ENCODE results near the gene FNDC3B. TPM values are rescaled to one million over a fixed set of nuclear protein-coding genes. Genes with fewer than 3 reads are reported as not detected.
A peak's percentile ranks its signal among the peaks of the same experiment; 100 is the strongest.

Gene FNDC3B
- total and polyA plus RNA-seq, 12 donors: 9.7 to 118 (median 85.0) TPM

- H3K4me1 ChIP-seq: peaks cover 0 to 17% (median 10%) of the 10 kb centered on the region in 9 donors
- H3K27me3 ChIP-seq: no peaks in the 10 kb centered on the region
- intact Hi-C loops (cut with DNase I): loop anchor here in 8 of 10 donors (5.0 to 10.0 kb wide), 11 partner anchors 91 to 308 kb away; partner anchors contain the start of genes PLD1 (in 1 of the 8) and TMEM212 (in 1 of the 8)
- H3K36me3 ChIP-seq: no peaks in the 10 kb centered on the region
- H3K9me3 ChIP-seq: no peaks in the 10 kb centered on the region
- DNase-seq: no peak
- ATAC-seq: no peak
- H3K27ac ChIP-seq: no peak overlapping the region
- no peak overlapping the region for H3K4me3 ChIP-seq
- TF ChIP-seq, protein P1, sequence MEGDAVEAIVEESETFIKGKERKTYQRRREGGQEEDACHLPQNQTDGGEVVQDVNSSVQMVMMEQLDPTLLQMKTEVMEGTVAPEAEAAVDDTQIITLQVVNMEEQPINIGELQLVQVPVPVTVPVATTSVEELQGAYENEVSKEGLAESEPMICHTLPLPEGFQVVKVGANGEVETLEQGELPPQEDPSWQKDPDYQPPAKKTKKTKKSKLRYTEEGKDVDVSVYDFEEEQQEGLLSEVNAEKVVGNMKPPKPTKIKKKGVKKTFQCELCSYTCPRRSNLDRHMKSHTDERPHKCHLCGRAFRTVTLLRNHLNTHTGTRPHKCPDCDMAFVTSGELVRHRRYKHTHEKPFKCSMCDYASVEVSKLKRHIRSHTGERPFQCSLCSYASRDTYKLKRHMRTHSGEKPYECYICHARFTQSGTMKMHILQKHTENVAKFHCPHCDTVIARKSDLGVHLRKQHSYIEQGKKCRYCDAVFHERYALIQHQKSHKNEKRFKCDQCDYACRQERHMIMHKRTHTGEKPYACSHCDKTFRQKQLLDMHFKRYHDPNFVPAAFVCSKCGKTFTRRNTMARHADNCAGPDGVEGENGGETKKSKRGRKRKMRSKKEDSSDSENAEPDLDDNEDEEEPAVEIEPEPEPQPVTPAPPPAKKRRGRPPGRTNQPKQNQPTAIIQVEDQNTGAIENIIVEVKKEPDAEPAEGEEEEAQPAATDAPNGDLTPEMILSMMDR (IDR thresholded peaks at IDR 0.05): no peak
Observed at GRCh38 chr3:172036541-172037215, 2.7 kb upstream of the FNDC3B start.

DNA sequence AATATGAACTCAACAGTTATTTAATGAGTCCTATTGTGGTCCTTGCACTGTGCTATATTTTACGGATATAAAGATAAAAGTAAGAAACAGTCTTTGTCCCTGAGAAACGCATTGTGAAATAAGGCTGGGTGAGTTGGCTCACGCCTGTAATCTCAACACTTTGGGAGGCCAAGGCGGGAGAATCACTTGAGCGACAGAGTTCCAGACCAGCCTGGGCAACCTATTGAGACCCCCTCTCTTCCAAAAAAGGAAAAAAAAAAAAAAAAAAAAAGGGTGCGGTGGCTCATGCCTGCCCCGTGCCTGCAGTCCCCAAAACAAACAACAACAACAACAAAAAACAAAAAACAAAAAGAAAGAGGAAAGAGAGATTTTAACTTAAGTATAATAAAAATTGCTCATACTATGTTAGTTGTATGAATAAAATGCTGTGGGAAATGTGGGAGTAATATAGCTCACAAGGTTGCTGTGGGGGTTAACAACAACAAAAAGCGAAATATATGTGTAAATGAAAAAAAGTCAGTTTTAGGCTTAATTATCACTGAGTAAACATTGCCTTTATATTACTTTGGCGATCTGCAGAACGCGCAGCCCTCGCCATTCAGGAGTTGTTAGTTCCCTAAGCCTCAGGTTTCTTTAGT is 461 bp upstream of the FNDC3B start:
- ATAC-seq: no peak
- TF ChIP-seq, protein P1 (IDR thresholded peaks at IDR 0.05): no peak
- H3K4me3 ChIP-seq: peak overlapping the region; percentile 87 to 100 (median 95)
- no peaks in the 10 kb centered on the region for H3K9me3 ChIP-seq
- H3K27me3 ChIP-seq: no peaks in the 10 kb centered on the region
- intact Hi-C loops (cut with DNase I): loop anchor here in 8 of 10 donors (2.0 to 10.0 kb wide), 13 partner anchors 88 to 306 kb away; partner anchors contain the start of genes PLD1 (in 1 of the 8) and TMEM212 (in 1 of the 8)
- no peak for DNase-seq
- peaks cover 0 to 39% (median 32%) of the 10 kb centered on the region in 9 donors for H3K4me1 ChIP-seq
- WGBS, 2 donors: 31 to 33% methylated on average over 12 of the region's 12 CpGs
- peaks cover 0 to 4% (median 0%) of the 10 kb centered on the region in 9 donors for H3K36me3 ChIP-seq
- peak overlapping the region; percentile 98 to 100 (median 99) for H3K27ac ChIP-seq

- DNase-seq (peak; percentile 86 to 88), ATAC-seq (peak; percentile 79 to 93 (median 90))
- Histone ChIP-seq H3K4me3 (peak overlapping the region; percentile 87 to 100 (median 95)), H3K27me3 (no peaks in the 10 kb centered on the region), H3K9me3 (no peaks in the 10 kb centered on the region), H3K36me3 (peaks cover 0 to 4% (median 0%) of the 10 kb centered on the region in 9 donors), H3K27ac (peak overlapping the region; percentile 98 to 100 (median 99)), H3K4me1 (peaks cover 0 to 54% (median 46%) of the 10 kb centered on the region in 9 donors)
- TF ChIP-seq, protein P1 (IDR thresholded peaks at IDR 0.05): peak in 5 of 9 donors; percentile 24 to 51 (median 43)
- WGBS, 2 donors: 0 to 1% methylated on average over 58 to 103 of the region's 103 CpGs
- intact Hi-C loops (cut with DNase I): loop anchor here in 7 of 10 donors (2.0 to 10.0 kb wide), 16 partner anchors 42 to 292 kb away; no protein-coding TSS in a partner anchor
Observed at GRCh38 chr3:172040078-172040980, 951 bp downstream of the FNDC3B start.

All from heart right ventricle (tissue), 16 donors.